Stimulated activated memory B cell treated with anti-CD40 and anti-IgM and Interleukin-4, amounts not matched to agents 10 μg/mL and 1 μg/mL and 100 μg/mL, for 72 hours (primary cell): ENCODE measurements around the gene IGFLR1.
"Not testable (repeated sequence)": the region's sequence is repeated elsewhere in the genome, so short reads cannot be mapped to it uniquely, and the experiment has no call there.

Source experiments
- ATAC-seq: fragments of 150-1000 bp; cut with Tn5 transposase; 2 replicates; pipeline ENCODE4 v1.10.0; 2021
- H3K27ac Mint-ChIP-seq: one replicate; pipeline ENCODE4 v1.8.0; 2022; ENCODE audit warnings: mild to moderate bottlenecking, mixed read lengths
- H3K27me3 Mint-ChIP-seq: one replicate; pipeline ENCODE4 v1.8.0; 2022; ENCODE audit warnings: mixed read lengths
- H3K36me3 Mint-ChIP-seq: one replicate; pipeline ENCODE4 v1.8.0; 2022; ENCODE audit warnings: mixed read lengths
- H3K4me1 Mint-ChIP-seq: one replicate; pipeline ENCODE4 v1.8.0; 2022; ENCODE audit warnings: mixed read lengths
- H3K4me3 Mint-ChIP-seq: one replicate; pipeline ENCODE4 v1.8.0; 2022; ENCODE audit warnings: mild to moderate bottlenecking, moderate library complexity, mixed read lengths
- H3K9me3 Mint-ChIP-seq: one replicate; pipeline ENCODE4 v1.8.0; 2022; ENCODE audit warnings: mixed read lengths

The IGFLR1 gene

GRCh38 chr19:35782589-35782988 lies 40.3 kb upstream of the IGFLR1 start:
- Mint-ChIP-seq H3K27ac (no peak overlapping the region), H3K36me3 (no peaks in the 10 kb centered on the region)
- no peak for ATAC-seq

GRCh38 chr19:35781650-35782049 lies 39.4 kb upstream of the IGFLR1 start:
- Mint-ChIP-seq H3K27me3 (no peaks in the 10 kb centered on the region), H3K36me3 (no peaks in the 10 kb centered on the region), H3K27ac (no peak overlapping the region), H3K4me3 (no peak overlapping the region), H3K9me3 (no peaks in the 10 kb centered on the region), H3K4me1 (peaks cover 6% of the 10 kb centered on the region)
- no peak for ATAC-seq

More at GRCh38 chr19:35782589-35782988, 40.3 kb upstream of the IGFLR1 start:
- no peaks in the 10 kb centered on the region for H3K9me3 Mint-ChIP-seq
- no peak overlapping the region for H3K4me3 Mint-ChIP-seq
- peaks cover 6% of the 10 kb centered on the region for H3K4me1 Mint-ChIP-seq
- H3K27me3 Mint-ChIP-seq, result no peaks in the 10 kb centered on the region

GRCh38 chr19:35780717-35781116 lies 38.5 kb upstream of the IGFLR1 start:
- ATAC-seq, result no peak
- no peaks in the 10 kb centered on the region for H3K27me3 Mint-ChIP-seq
- no peak overlapping the region for H3K27ac Mint-ChIP-seq
- H3K4me3 Mint-ChIP-seq, result no peak overlapping the region
- no peaks in the 10 kb centered on the region for H3K9me3 Mint-ChIP-seq
- peaks cover 16% of the 10 kb centered on the region for H3K4me1 Mint-ChIP-seq
- H3K36me3 Mint-ChIP-seq, result no peaks in the 10 kb centered on the region

- H3K27me3 Mint-ChIP-seq, result no peaks in the 10 kb centered on the region
- no peak for ATAC-seq
- H3K4me3 Mint-ChIP-seq, result no peak overlapping the region
- peaks cover 18% of the 10 kb centered on the region for H3K4me1 Mint-ChIP-seq
- no peaks in the 10 kb centered on the region for H3K36me3 Mint-ChIP-seq
- H3K9me3 Mint-ChIP-seq, result no peaks in the 10 kb centered on the region
- no peak overlapping the region for H3K27ac Mint-ChIP-seq
Measured at GRCh38 chr19:35780058-35780457, 37.8 kb upstream of the IGFLR1 start.

- no peaks in the 10 kb centered on the region for H3K27me3 Mint-ChIP-seq
- no peak overlapping the region for H3K4me3 Mint-ChIP-seq
- no peak overlapping the region for H3K27ac Mint-ChIP-seq
- H3K9me3 Mint-ChIP-seq, result no peaks in the 10 kb centered on the region
- ATAC-seq, result no peak
- H3K36me3 Mint-ChIP-seq, result no peaks in the 10 kb centered on the region
- H3K4me1 Mint-ChIP-seq, result peaks cover 27% of the 10 kb centered on the region
Measured at GRCh38 chr19:35779033-35779432, 36.8 kb upstream of the IGFLR1 start.

GRCh38 chr19:35777961-35778360 lies 35.7 kb upstream of the IGFLR1 start:
- H3K9me3 Mint-ChIP-seq, result no peaks in the 10 kb centered on the region
- no peak overlapping the region for H3K27ac Mint-ChIP-seq
- no peak overlapping the region for H3K4me3 Mint-ChIP-seq
- no peaks in the 10 kb centered on the region for H3K27me3 Mint-ChIP-seq
- H3K4me1 Mint-ChIP-seq, result peaks cover 22% of the 10 kb centered on the region
- H3K36me3 Mint-ChIP-seq, result no peaks in the 10 kb centered on the region
- no peak for ATAC-seq

GRCh38 chr19:35777086-35777841 lies 35.0 kb upstream of the IGFLR1 start:
- ATAC-seq, result no peak
- Mint-ChIP-seq H3K4me3 (no peak overlapping the region), H3K36me3 (no peaks in the 10 kb centered on the region), H3K4me1 (peaks cover 22% of the 10 kb centered on the region), H3K27me3 (no peaks in the 10 kb centered on the region), H3K9me3 (no peaks in the 10 kb centered on the region), H3K27ac (no peak overlapping the region)

- Mint-ChIP-seq H3K27me3 (no peaks in the 10 kb centered on the region), H3K36me3 (no peaks in the 10 kb centered on the region), H3K27ac (peak overlapping the region; percentile 62), H3K4me3 (peak overlapping the region; percentile 91), H3K4me1 (peaks cover 22% of the 10 kb centered on the region), H3K9me3 (no peaks in the 10 kb centered on the region)
- ATAC-seq, result no peak
Measured at GRCh38 chr19:35776102-35776788, 34.0 kb upstream of the IGFLR1 start.

- Mint-ChIP-seq H3K27me3 (no peaks in the 10 kb centered on the region), H3K4me1 (peaks cover 22% of the 10 kb centered on the region), H3K36me3 (no peaks in the 10 kb centered on the region), H3K9me3 (no peaks in the 10 kb centered on the region), H3K4me3 (peak within 1 kb of the TSS; percentile 91), H3K27ac (peak within 1 kb of the TSS; percentile 70)
- peak; percentile 98 for ATAC-seq
Measured at GRCh38 chr19:35775298-35776101, 33.2 kb upstream of the IGFLR1 start, which contains the start of gene ARHGAP33. TSS of gene ARHGAP33 (plus strand) at chr19:35775564. CDS start at chr19:35775659, 95 bp downstream.

GRCh38 chr19:35775046-35775297 lies 32.7 kb upstream of the IGFLR1 start:
- peaks cover 22% of the 10 kb centered on the region for H3K4me1 Mint-ChIP-seq
- no peak for ATAC-seq
- no peaks in the 10 kb centered on the region for H3K27me3 Mint-ChIP-seq
- no peaks in the 10 kb centered on the region for H3K36me3 Mint-ChIP-seq
- peak overlapping the region; percentile 91 for H3K4me3 Mint-ChIP-seq
- H3K9me3 Mint-ChIP-seq, result no peaks in the 10 kb centered on the region
- H3K27ac Mint-ChIP-seq, result peak overlapping the region; percentile 70

GRCh38 chr19:35774274-35775045 lies 32.2 kb upstream of the IGFLR1 start:
- H3K27ac Mint-ChIP-seq, result peak overlapping the region; percentile 70
- H3K4me3 Mint-ChIP-seq, result peak overlapping the region; percentile 91
- H3K9me3 Mint-ChIP-seq, result no peaks in the 10 kb centered on the region
- no peaks in the 10 kb centered on the region for H3K27me3 Mint-ChIP-seq
- no peaks in the 10 kb centered on the region for H3K36me3 Mint-ChIP-seq
- ATAC-seq, result no peak
- peaks cover 22% of the 10 kb centered on the region for H3K4me1 Mint-ChIP-seq

- H3K27ac Mint-ChIP-seq, result no peak overlapping the region
- no peak for ATAC-seq
- H3K9me3 Mint-ChIP-seq, result no peaks in the 10 kb centered on the region
- H3K27me3 Mint-ChIP-seq, result no peaks in the 10 kb centered on the region
- peaks cover 24% of the 10 kb centered on the region for H3K4me1 Mint-ChIP-seq
- H3K4me3 Mint-ChIP-seq, result no peak overlapping the region
- peaks cover 11% of the 10 kb centered on the region for H3K36me3 Mint-ChIP-seq
Measured at GRCh38 chr19:35773020-35773806, 31.0 kb upstream of the IGFLR1 start.

GRCh38 chr19:35772362-35772761 lies 30.1 kb upstream of the IGFLR1 start:
- ATAC-seq, H3K27me3 Mint-ChIP-seq, H3K27ac Mint-ChIP-seq, H3K9me3 Mint-ChIP-seq, H3K4me3 Mint-ChIP-seq: not testable (repeated sequence)
- Mint-ChIP-seq H3K36me3 (peaks cover 19% of the 10 kb centered on the region), H3K4me1 (peaks cover 28% of the 10 kb centered on the region)

- Mint-ChIP-seq H3K27ac (no peak overlapping the region), H3K9me3 (no peaks in the 10 kb centered on the region), H3K27me3 (no peaks in the 10 kb centered on the region), H3K36me3 (peaks cover 37% of the 10 kb centered on the region), H3K4me1 (peaks cover 7% of the 10 kb centered on the region), H3K4me3 (no peak overlapping the region)
- no peak for ATAC-seq
Measured at GRCh38 chr19:35768082-35768421, 25.8 kb upstream of the IGFLR1 start.
